ENCODE measurements around the gene METRNL.

The METRNL gene

DNA sequence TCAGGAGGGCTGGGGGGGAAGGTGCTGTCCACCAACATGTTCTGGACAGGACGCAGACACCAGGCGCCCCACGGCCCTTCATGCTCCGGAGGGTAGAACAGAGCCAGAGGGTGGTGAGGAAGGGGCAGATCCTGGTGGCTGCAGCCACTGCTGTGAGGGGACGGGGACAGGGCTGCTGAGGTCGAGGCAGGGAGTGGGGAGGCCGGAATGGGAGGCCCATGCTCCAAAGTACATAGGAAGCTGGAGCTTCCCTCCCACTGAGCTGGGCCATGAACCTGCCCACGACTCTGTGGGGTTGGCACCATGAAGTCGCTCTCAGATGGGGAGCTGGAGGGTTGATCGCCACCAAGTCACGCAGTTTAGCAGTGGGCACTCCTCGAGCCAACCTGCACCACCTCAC lies 8.0 kb upstream of the METRNL start:
- Histone ChIP-seq H3K79me2 (ENCODE audit: control insufficient read depth, low read length) (no peaks in the 10 kb centered on the region), H3F3A (ENCODE audit: control insufficient read depth, insufficient read depth) (0 out of 2 replicates have a peak, but pooled peaks cover 2% of the 10 kb centered on the region), H3K27me3 (ENCODE audit: control insufficient read depth, low read length) (no peaks in the 10 kb centered on the region; the same call in 1 of the 2 replicates), H3K36me3 (ENCODE audit: control insufficient read depth, low read length) (no peaks in the 10 kb centered on the region), H3K4me2 (ENCODE audit: low read length) (no peak overlapping the region), H3K4me1 (ENCODE audit: control insufficient read depth, low read length) (peaks cover 7% of the 10 kb centered on the region), H3K9me3 (ENCODE audit: control insufficient read depth, insufficient read depth, low read length) (no peaks in the 10 kb centered on the region), H3K9me2 (replicated peaks; ENCODE audit: control insufficient read depth, low read length) (no peaks in the 10 kb centered on the region), H3K27ac (ENCODE audit: low read depth, low read length) (no peak overlapping the region), H3K4me3 (ENCODE audit: low read length) (no peak overlapping the region), H4K20me1 (ENCODE audit: control insufficient read depth, insufficient read depth, low read depth, low read length) (no peaks in the 10 kb centered on the region)
- TF ChIP-seq EZH2phosphoT487 (IDR thresholded peaks at IDR 0.05; ENCODE audit: borderline replicate concordance, low read length): no peak
- TF ChIP-seq, protein P1, sequence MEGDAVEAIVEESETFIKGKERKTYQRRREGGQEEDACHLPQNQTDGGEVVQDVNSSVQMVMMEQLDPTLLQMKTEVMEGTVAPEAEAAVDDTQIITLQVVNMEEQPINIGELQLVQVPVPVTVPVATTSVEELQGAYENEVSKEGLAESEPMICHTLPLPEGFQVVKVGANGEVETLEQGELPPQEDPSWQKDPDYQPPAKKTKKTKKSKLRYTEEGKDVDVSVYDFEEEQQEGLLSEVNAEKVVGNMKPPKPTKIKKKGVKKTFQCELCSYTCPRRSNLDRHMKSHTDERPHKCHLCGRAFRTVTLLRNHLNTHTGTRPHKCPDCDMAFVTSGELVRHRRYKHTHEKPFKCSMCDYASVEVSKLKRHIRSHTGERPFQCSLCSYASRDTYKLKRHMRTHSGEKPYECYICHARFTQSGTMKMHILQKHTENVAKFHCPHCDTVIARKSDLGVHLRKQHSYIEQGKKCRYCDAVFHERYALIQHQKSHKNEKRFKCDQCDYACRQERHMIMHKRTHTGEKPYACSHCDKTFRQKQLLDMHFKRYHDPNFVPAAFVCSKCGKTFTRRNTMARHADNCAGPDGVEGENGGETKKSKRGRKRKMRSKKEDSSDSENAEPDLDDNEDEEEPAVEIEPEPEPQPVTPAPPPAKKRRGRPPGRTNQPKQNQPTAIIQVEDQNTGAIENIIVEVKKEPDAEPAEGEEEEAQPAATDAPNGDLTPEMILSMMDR (IDR thresholded peaks at IDR 0.05; ENCODE audit: low read depth, low read length, poor library complexity, severe bottlenecking): no peak

DNA sequence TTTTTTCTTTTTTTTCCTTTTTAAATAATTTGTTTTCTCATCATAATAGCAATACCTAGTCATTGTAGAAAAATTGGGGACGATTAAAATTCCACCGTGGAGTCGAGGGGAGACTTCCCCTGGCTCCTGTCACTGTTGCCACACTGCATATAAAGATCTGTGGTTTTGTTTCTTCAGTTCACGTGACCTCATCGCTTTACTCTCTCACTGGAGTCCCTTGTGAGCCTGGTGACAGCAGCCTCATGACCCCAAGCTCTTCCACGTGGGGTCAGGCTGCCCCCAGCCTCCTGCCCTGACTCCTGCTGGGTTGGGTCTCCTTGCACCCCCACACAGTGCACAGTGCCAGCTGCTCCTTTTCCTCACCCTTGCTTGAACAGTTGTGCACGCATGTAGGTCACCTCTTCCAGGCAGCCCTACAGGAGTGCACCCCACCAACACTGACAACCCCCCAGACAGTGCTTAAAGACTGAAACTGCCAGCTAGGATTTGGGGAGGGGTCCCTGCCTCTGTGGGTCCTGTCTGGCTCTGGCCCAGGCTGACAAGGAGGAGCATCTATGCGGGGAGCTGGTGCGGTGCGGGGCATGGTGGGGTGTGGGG lies 7.3 kb upstream of the METRNL start:
- Histone ChIP-seq H3K79me2 (ENCODE audit: control insufficient read depth, low read length) (no peaks in the 10 kb centered on the region), H3K27me3 (ENCODE audit: control insufficient read depth, low read length) (no peaks in the 10 kb centered on the region; the same call in 1 of the 2 replicates), H4K20me1 (ENCODE audit: control insufficient read depth, insufficient read depth, low read depth, low read length) (no peaks in the 10 kb centered on the region), H3K9me2 (replicated peaks; ENCODE audit: control insufficient read depth, low read length) (no peaks in the 10 kb centered on the region), H3F3A (ENCODE audit: control insufficient read depth, insufficient read depth) (0 out of 2 replicates have a peak, but pooled peaks cover 2% of the 10 kb centered on the region), H3K9me3 (ENCODE audit: control insufficient read depth, insufficient read depth, low read length) (no peaks in the 10 kb centered on the region), H3K36me3 (ENCODE audit: control insufficient read depth, low read length) (no peaks in the 10 kb centered on the region), H3K4me2 (ENCODE audit: low read length) (no peak overlapping the region), H3K4me1 (ENCODE audit: control insufficient read depth, low read length) (peaks cover 7% of the 10 kb centered on the region), H3K27ac (ENCODE audit: low read depth, low read length) (no peak overlapping the region), H3K4me3 (ENCODE audit: low read length) (no peak overlapping the region)
- TF ChIP-seq EZH2phosphoT487 (IDR thresholded peaks at IDR 0.05; ENCODE audit: borderline replicate concordance, low read length): no peak
- TF ChIP-seq, protein P1 (IDR thresholded peaks at IDR 0.05; ENCODE audit: low read depth, low read length, poor library complexity, severe bottlenecking): no peak

DNA sequence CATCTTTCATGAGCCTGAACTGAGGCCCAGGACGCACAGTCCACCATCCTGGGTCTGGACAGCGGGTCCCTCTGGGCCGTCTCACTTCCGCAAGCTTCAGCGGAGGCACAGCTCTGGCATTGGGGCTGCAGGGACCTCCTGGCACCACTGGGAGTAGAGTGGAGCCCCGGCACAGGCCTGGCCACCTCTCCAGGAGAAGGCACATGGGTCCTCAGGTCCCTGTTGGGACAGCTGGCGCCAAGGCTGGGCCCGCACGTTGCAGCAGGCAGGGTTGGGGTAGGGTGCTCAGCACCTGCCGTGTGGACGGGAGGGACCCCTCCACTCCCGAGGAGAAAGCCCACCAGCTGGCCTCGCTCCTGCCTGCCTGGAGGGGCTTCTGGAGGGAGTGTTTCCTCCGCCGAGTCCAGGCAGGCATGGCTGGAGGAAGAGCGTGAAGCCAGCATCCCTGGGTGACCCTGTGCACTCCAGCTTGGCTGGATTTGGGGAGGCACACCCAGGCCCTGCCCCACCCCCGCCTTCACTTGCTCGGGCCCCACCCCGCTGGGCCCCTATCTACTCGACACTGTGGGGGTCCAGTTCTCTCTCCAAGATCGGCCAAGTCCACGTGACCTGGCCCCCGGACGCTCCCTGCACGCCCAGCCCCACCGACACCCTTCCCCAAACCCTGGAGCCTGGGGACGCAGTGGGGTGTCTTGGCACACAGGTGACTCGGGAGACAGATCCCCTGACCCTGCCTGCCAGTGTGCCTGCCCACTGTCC lies 6.6 kb upstream of the METRNL start:
- Histone ChIP-seq H3K27me3 (ENCODE audit: control insufficient read depth, low read length) (peaks cover 6% of the 10 kb centered on the region), H3K27ac (ENCODE audit: low read depth, low read length) (no peak overlapping the region), H3K9me3 (ENCODE audit: control insufficient read depth, insufficient read depth, low read length) (no peaks in the 10 kb centered on the region), H3K79me2 (ENCODE audit: control insufficient read depth, low read length) (no peaks in the 10 kb centered on the region), H4K20me1 (ENCODE audit: control insufficient read depth, insufficient read depth, low read depth, low read length) (no peaks in the 10 kb centered on the region), H3K36me3 (ENCODE audit: control insufficient read depth, low read length) (no peaks in the 10 kb centered on the region), H3K4me1 (ENCODE audit: control insufficient read depth, low read length) (peaks cover 7% of the 10 kb centered on the region), H3K9me2 (replicated peaks; ENCODE audit: control insufficient read depth, low read length) (no peaks in the 10 kb centered on the region), H3K4me2 (ENCODE audit: low read length) (no peak overlapping the region), H3K4me3 (ENCODE audit: low read length) (no peak overlapping the region), H3F3A (ENCODE audit: control insufficient read depth, insufficient read depth) (peaks cover 2% of the 10 kb centered on the region; the same call in 1 of the 2 replicates)
- TF ChIP-seq, protein P1 (IDR thresholded peaks at IDR 0.05; ENCODE audit: low read depth, low read length, poor library complexity, severe bottlenecking): no peak
- TF ChIP-seq EZH2phosphoT487 (IDR thresholded peaks at IDR 0.05; ENCODE audit: borderline replicate concordance, low read length): no peak
